B cell (primary cell): Measurements from ENCODE around the gene HYDIN. TPM values are rescaled to one million over a fixed set of nuclear protein-coding genes. Genes with fewer than 3 reads are reported as not detected.

ENCODE experiments used
- ATAC-seq: fragments of 200-7000 bp; cut with Tn5 transposase; one replicate; pipeline ENCODE4 v1.10.0; 2021; ENCODE audit warnings: low read depth, mild to moderate bottlenecking, moderate number of reproducible peaks, moderate library complexity
- CTCF ChIA-PET: fragments of 350-600 bp; sonication (Branson Sonifier 250); formaldehyde crosslinking; loops from one replicate; lab custom pipeline; 2021; ENCODE audit warnings: antibody characterized with exemption, inconsistent platforms; lab: Charles Lee
- POLR2A ChIA-PET: fragments of 350-600 bp; sonication (Branson Sonifier 250); formaldehyde crosslinking; loops from one replicate; lab custom pipeline; 2021; ENCODE audit warnings: antibody characterized with exemption; lab: Charles Lee
- DNase-seq: peaks from one replicate; pipeline ENCODE4 v3.0.0; 2013
- H2AFZ ChIP-seq: 2 replicates; pipeline ENCODE4 v1.6.1; 2012; ENCODE audit warnings: mild to moderate bottlenecking, low read depth, low read length; ENCODE audit not compliant: insufficient read depth, poor library complexity, severe bottlenecking
- H3K27ac ChIP-seq, 2 donors: 1 replicate in 1 of 2; 2 replicates in 1 of 2; pipeline ENCODE4 v1.5.1; 2012 to 2013; ENCODE audit warnings: low read length in 2 of 2, mild to moderate bottlenecking in 2 of 2, moderate library complexity in 1 of 2
- H3K27me3 ChIP-seq, 4 experiments: fragments of 200-600 bp in 1 of 4; sonication (generic) in 1 of 4; replicated peaks in 1 of 4; 1 replicate in 2 of 4; 2 replicates in 2 of 4; pipeline versions ENCODE4 v1.6.1 to v1.7.0; 2013 to 2016; ENCODE audit warnings: low read length in 3 of 4, mild to moderate bottlenecking in 2 of 4, mixed read lengths in 1 of 4, moderate library complexity in 1 of 4; ENCODE audit not compliant: insufficient read depth in 4 of 4, control insufficient read depth in 3 of 4; ENCODE audit errors: control extremely low read depth in 1 of 4
- H3K36me3 ChIP-seq, 2 experiments: replicated peaks in 1 of 2; 1 replicate in 1 of 2; 2 replicates in 1 of 2; pipeline versions ENCODE4 v1.6.1 to v1.7.1; 2013; ENCODE audit warnings: low read length in 1 of 2; ENCODE audit not compliant: insufficient read depth in 2 of 2, control insufficient read depth in 1 of 2; ENCODE audit errors: control extremely low read depth in 1 of 2, extremely low read depth in 1 of 2
- H3K4me1 ChIP-seq, 2 donors: fragments of 200-600 bp in 1 of 2; sonication (generic) in 1 of 2; 1 replicate in 1 of 2; 2 replicates in 1 of 2; pipeline versions ENCODE4 v1.5.1 to v1.6.1; 2013 to 2017; ENCODE audit warnings: low read length in 2 of 2; ENCODE audit not compliant: control insufficient read depth in 2 of 2, insufficient read depth in 2 of 2
- H3K4me2 ChIP-seq: replicated peaks from 2 replicates; pipeline ENCODE3; 2012; ENCODE audit warnings: mild to moderate bottlenecking, low read depth, low read length; ENCODE audit not compliant: poor library complexity, severe bottlenecking
- H3K4me3 ChIP-seq, 5 experiments: fragments of 200-600 bp in 1 of 5; sonication (generic) in 1 of 5; 1 replicate in 3 of 5; 2 replicates in 2 of 5; pipeline versions ENCODE4 v1.5.1 to v1.7.0; 2011 to 2016; ENCODE audit warnings: low read length in 4 of 5, mild to moderate bottlenecking in 4 of 5, low read depth in 2 of 5, control low read depth in 1 of 5, moderate library complexity in 1 of 5; ENCODE audit not compliant: insufficient read depth in 1 of 5; ENCODE audit errors: control extremely low read depth in 1 of 5, extremely low read depth in 1 of 5
- H3K79me2 ChIP-seq: fragments of 200-600 bp; sonication (generic); one replicate; pipeline ENCODE4 v1.6.0; 2016; ENCODE audit warnings: low read length; ENCODE audit not compliant: control insufficient read depth, insufficient read depth
- H3K9ac ChIP-seq: fragments of 200-600 bp; sonication (generic); 2 replicates; pipeline ENCODE4 v1.6.1; 2017; ENCODE audit warnings: mild to moderate bottlenecking, low read length, moderate library complexity
- H3K9me3 ChIP-seq, 3 donors: one replicate each; pipeline versions ENCODE4 v1.6.1 to v1.7.1; 2013; ENCODE audit warnings: low read length in 2 of 3; ENCODE audit not compliant: control insufficient read depth in 2 of 3, insufficient read depth in 1 of 3; ENCODE audit errors: control extremely low read depth in 1 of 3
- H4K20me1 ChIP-seq: 2 replicates; pipeline ENCODE4 v1.6.0; 2012; ENCODE audit warnings: mild to moderate bottlenecking, low read length; ENCODE audit not compliant: insufficient read depth, control insufficient read depth, poor library complexity, severe bottlenecking
- H3K27ac Mint-ChIP-seq: one replicate; pipeline ENCODE4 v1.8.0; 2021; ENCODE audit warnings: mixed read lengths
- H3K27me3 Mint-ChIP-seq: one replicate; pipeline ENCODE4 v1.8.0; 2021; ENCODE audit warnings: mixed read lengths
- H3K4me1 Mint-ChIP-seq: one replicate; pipeline ENCODE4 v1.8.0; 2021; ENCODE audit warnings: mixed read lengths
- H3K4me3 Mint-ChIP-seq: one replicate; pipeline ENCODE4 v1.8.0; 2021; ENCODE audit warnings: mixed read lengths
- H3K9me3 Mint-ChIP-seq: one replicate; pipeline ENCODE4 v1.8.0; 2022; ENCODE audit warnings: mixed read lengths; ENCODE audit not compliant: insufficient read depth
- CTCF ChIP-seq: fragments of 200-600 bp; IDR thresholded peaks from one replicate; pipeline ENCODE4 v1.8.0; 2022; ENCODE audit warnings: antibody characterized with exemption, mild to moderate bottlenecking
- EZH2 ChIP-seq: IDR thresholded peaks from 2 replicates; pipeline ENCODE4 v1.6.1; 2012; ENCODE audit warnings: borderline replicate concordance, low read depth, mild to moderate bottlenecking, moderate library complexity, low read length; ENCODE audit not compliant: insufficient read depth, poor library complexity, severe bottlenecking
- WGBS: methylation state at CpG from one replicate; pipeline ENCODE4 v1.1.5; 2013; ENCODE audit warnings: missing lambda C conversion rate; ENCODE audit not compliant: insufficient coverage; 5-methylcytosine and 5-hydroxymethylcytosine counted together
- intact Hi-C: fragments of 100-400 bp; cut with micrococcal nuclease; formaldehyde crosslinking; loops from one replicate; pipeline ENCODE4 v1.10.0; 2022
- polyA plus RNA-seq: library from polyadenylated mRNA; depleted of rRNA; stranded (reverse); fragments of >200 nt; gene quantifications from 2 replicates; pipeline ENCODE4 v1.2.3, GENCODE V29; 2012
- total RNA-seq, 2 donors: library from RNA; stranded (reverse); fragments of 120-200 nt in 1 of 2; gene quantifications; 1 replicate in 1 of 2; 2 replicates in 1 of 2; pipeline versions ENCODE4 v1.2.3 to v1.2.4, GENCODE V29; 2013 to 2022

HYDIN gene
- total and polyA plus RNA-seq, 2 donors (not counting 1 experiment from before 2014, with no cell fraction given) = 0.10 TPM; not detected in 1

- DNase-seq = no peak
Observed at GRCh38 chr16:71263582-71263981, 33.1 kb upstream of the HYDIN start.

GRCh38 chr16:71262391-71262790 lies 31.9 kb upstream of the HYDIN start:
- Histone ChIP-seq H3K9ac (no peak overlapping the region), H4K20me1 (no peaks in the 10 kb centered on the region), H3K4me2 (no peak overlapping the region), H3K27me3 (no peaks in the 10 kb centered on the region), H3K4me1 (no peaks in the 10 kb centered on the region), H3K36me3 (no peaks in the 10 kb centered on the region), H3K9me3 (no peaks in the 10 kb centered on the region), H2AFZ (no peak overlapping the region), H3K79me2 (no peaks in the 10 kb centered on the region), H3K4me3 (no peak overlapping the region), H3K27ac (no peak overlapping the region)
- TF ChIP-seq EZH2 (no peak), CTCF (no peak)
- Mint-ChIP-seq H3K9me3 (no peaks in the 10 kb centered on the region), H3K27ac (no peak overlapping the region), H3K4me3 (no peak overlapping the region), H3K4me1 (no peaks in the 10 kb centered on the region), H3K27me3 (peaks cover 9% of the 10 kb centered on the region)
- no peak for DNase-seq
- WGBS = 79% methylated on average over 2 of the region's 5 CpGs
- POLR2A ChIA-PET = no interaction called here
- CTCF ChIA-PET = no interaction called here
- intact Hi-C loops = no loop called here
- ATAC-seq = no peak

More at GRCh38 chr16:71263582-71263981, 33.1 kb upstream of the HYDIN start:
- H3K27me3 ChIP-seq = no peaks in the 10 kb centered on the region
- no peak for TF ChIP-seq EZH2
- no peaks in the 10 kb centered on the region for H3K9me3 ChIP-seq
- ChIA-PET POLR2A (no interaction called here), CTCF (no interaction called here)
- H3K4me3 ChIP-seq = no peak overlapping the region
- H2AFZ ChIP-seq = no peak overlapping the region
- H3K27ac ChIP-seq = no peak overlapping the region
- Mint-ChIP-seq H3K27ac (no peak overlapping the region), H3K27me3 (peaks cover 9% of the 10 kb centered on the region), H3K4me3 (no peak overlapping the region), H3K4me1 (no peaks in the 10 kb centered on the region), H3K9me3 (no peaks in the 10 kb centered on the region)
- no peaks in the 10 kb centered on the region for H3K79me2 ChIP-seq
- no peak for ATAC-seq
- H4K20me1 ChIP-seq = no peaks in the 10 kb centered on the region
- H3K36me3 ChIP-seq = no peaks in the 10 kb centered on the region
- H3K4me2 ChIP-seq = no peak overlapping the region
- no peaks in the 10 kb centered on the region for H3K4me1 ChIP-seq
- intact Hi-C loops = no loop called here
- H3K9ac ChIP-seq = no peak overlapping the region
- WGBS = no CpG with 5 or more reads among the region's 3 CpGs
